IMR-90 (cell line): ENCODE data around the gene ZNF318. TPM values are rescaled to one million over a fixed set of nuclear protein-coding genes. Genes with fewer than 3 reads are reported as not detected.
"Not testable (repeated sequence)": the region's sequence is repeated elsewhere in the genome, so short reads cannot be mapped to it uniquely, and the experiment has no call there.

ENCODE experiments used
- ATAC-seq: fragments of 200-7000 bp; cut with Tn5 transposase; 2 replicates; pipeline ENCODE4 v1.9.1; 2020; ENCODE audit warnings: low read depth, mild to moderate bottlenecking, moderate library complexity
- BruUV-seq: library from RNA; stranded (reverse); fragments of 400-500 nt; replicated peaks from 2 replicates; lab custom pipeline; 2021; lab: Mats Ljungman, UMichigan
- CTCF ChIA-PET: fragments of 300-600 bp; formaldehyde crosslinking; extraction: SDS; loops from one replicate; lab custom pipeline; 2021; ENCODE audit warnings: antibody characterized with exemption; lab: Yijun Ruan, JAX
- POLR2A ChIA-PET: fragments of 300-600 bp; sonication (Branson Sonifier 250); formaldehyde crosslinking; loops from one replicate; lab custom pipeline; 2022; ENCODE audit warnings: antibody characterized with exemption; ENCODE audit not compliant: unreplicated experiment; lab: Charles Lee
- DNase-seq: peaks from one replicate; pipeline ENCODE4 v3.0.0; 2013
- H2AFZ ChIP-seq: replicated peaks from 2 replicates; pipeline ENCODE3; 2013; ENCODE audit warnings: low read length, mild to moderate bottlenecking; ENCODE audit not compliant: poor library complexity
- H2AK5ac ChIP-seq: 2 replicates; pipeline ENCODE4 v1.6.1; 2013; ENCODE audit warnings: low read depth, low read length, inconsistent platforms
- H2AK9ac ChIP-seq: replicated peaks from 2 replicates; pipeline ENCODE3; 2013; ENCODE audit warnings: mild to moderate bottlenecking, low read depth, low read length, moderate library complexity; ENCODE audit not compliant: poor library complexity
- H2BK120ac ChIP-seq: 2 replicates; pipeline ENCODE4 v1.6.1; 2013; ENCODE audit warnings: low read depth, low read length, inconsistent platforms
- H2BK15ac ChIP-seq: 3 replicates; pipeline ENCODE4 v1.6.1; 2013; ENCODE audit warnings: low read depth, low read length, inconsistent platforms
- H2BK20ac ChIP-seq: 2 replicates; pipeline ENCODE4 v1.6.1; 2013; ENCODE audit warnings: low read depth, mild to moderate bottlenecking, inconsistent platforms, low read length, moderate library complexity
- H2BK5ac ChIP-seq: 2 replicates; pipeline ENCODE4 v1.6.1; 2013; ENCODE audit warnings: mild to moderate bottlenecking, low read depth, low read length, inconsistent platforms; ENCODE audit not compliant: poor library complexity, severe bottlenecking
- H3K14ac ChIP-seq: replicated peaks from 2 replicates; pipeline ENCODE4 v1.6.1; 2013; ENCODE audit warnings: low read depth, low read length, inconsistent platforms
- H3K18ac ChIP-seq: 2 replicates; pipeline ENCODE4 v1.6.1; 2013; ENCODE audit warnings: low read depth, low read length, control low read depth
- H3K23ac ChIP-seq: 2 replicates; pipeline ENCODE4 v1.6.1; 2013; ENCODE audit warnings: low read depth, low read length, inconsistent platforms
- H3K27ac ChIP-seq: 2 replicates; pipeline ENCODE4 v1.5.1; 2013; ENCODE audit warnings: mild to moderate bottlenecking, control low read depth, low read length; ENCODE audit not compliant: insufficient read depth
- H3K27me3 ChIP-seq: 2 replicates; pipeline ENCODE4 v1.6.1; 2013; ENCODE audit warnings: low read length; ENCODE audit not compliant: control insufficient read depth, insufficient read depth
- H3K36me3 ChIP-seq: 2 replicates; pipeline ENCODE4 v1.6.1; 2013; ENCODE audit warnings: low read length, mixed read lengths; ENCODE audit not compliant: control insufficient read depth, insufficient read depth
- H3K4ac ChIP-seq: 2 replicates; pipeline ENCODE4 v1.6.1; 2013; ENCODE audit warnings: low read depth, low read length, inconsistent platforms
- H3K4me1 ChIP-seq: 2 replicates; pipeline ENCODE4 v1.6.1; 2013; ENCODE audit warnings: low read length, mixed read lengths; ENCODE audit not compliant: control insufficient read depth, insufficient read depth
- H3K4me2 ChIP-seq: 2 replicates; pipeline ENCODE4 v1.6.1; 2013; ENCODE audit warnings: low read depth, mild to moderate bottlenecking, control low read depth, low read length, moderate library complexity
- H3K4me3 ChIP-seq: 2 replicates; pipeline ENCODE4 v1.5.1; 2013; ENCODE audit warnings: low read depth, mild to moderate bottlenecking, control low read depth, low read length, moderate library complexity; ENCODE audit not compliant: insufficient read depth
- H3K56ac ChIP-seq: 2 replicates; pipeline ENCODE4 v1.6.1; 2013; ENCODE audit warnings: low read length, inconsistent platforms; ENCODE audit not compliant: insufficient read depth; ENCODE audit errors: extremely low read depth
- H3K79me1 ChIP-seq, 2 experiments: 2 replicates each; pipeline ENCODE4 v1.6.1; 2013; ENCODE audit warnings: low read length in 2 of 2, inconsistent platforms in 1 of 2, low read depth in 1 of 2
- H3K9ac ChIP-seq: 2 replicates; pipeline ENCODE4 v1.6.1; 2013; ENCODE audit warnings: low read depth, low read length, control low read depth
- H3K9me1 ChIP-seq: 2 replicates; pipeline ENCODE4 v1.6.1; 2013; ENCODE audit warnings: low read length, inconsistent platforms; ENCODE audit not compliant: insufficient read depth
- H3K9me3 ChIP-seq: 2 replicates; pipeline ENCODE4 v1.6.1; 2013; ENCODE audit warnings: low read length; ENCODE audit not compliant: control insufficient read depth, insufficient read depth
- H4K20me1 ChIP-seq: 2 replicates; pipeline ENCODE4 v1.6.1; 2013; ENCODE audit warnings: low read length, inconsistent platforms; ENCODE audit not compliant: insufficient read depth
- H4K5ac ChIP-seq: 2 replicates; pipeline ENCODE4 v1.6.1; 2013; ENCODE audit warnings: mild to moderate bottlenecking, low read depth, low read length, control low read depth
- H4K8ac ChIP-seq, 2 experiments: 2 replicates each; pipeline ENCODE4 v1.6.1; 2013; ENCODE audit warnings: low read depth in 2 of 2, low read length in 2 of 2, control low read depth in 1 of 2, inconsistent platforms in 1 of 2
- H4K91ac ChIP-seq: 2 replicates; pipeline ENCODE4 v1.6.1; 2013; ENCODE audit warnings: low read depth, low read length, inconsistent platforms; ENCODE audit not compliant: insufficient read depth
- MAFK ChIP-seq: IDR thresholded peaks from 2 replicates; pipeline ENCODE4 v1.6.1; 2012; ENCODE audit warnings: low read depth, low read length, improper control_type of control experiment
- WGBS, 2 experiments: methylation state at CpG; one replicate each; pipeline versions ENCODE4 v1.1.5 to v1.1.7; 2013; ENCODE audit warnings: missing lambda C conversion rate in 2 of 2; ENCODE audit not compliant: insufficient read length in 1 of 2; ENCODE audit errors: extremely low coverage in 2 of 2; 5-methylcytosine and 5-hydroxymethylcytosine counted together
- dilution Hi-C: fragments of 300-500 bp; cut with HindIII; formaldehyde crosslinking; loops from one replicate; pipeline ENCODE4 v1.14.3; 2018; ENCODE audit warnings: low sequenced_read_pairs; ENCODE audit not compliant: unreplicated experiment
- in situ Hi-C: fragments of 300-500 bp; cut with MboI; formaldehyde crosslinking; loops from 3 replicates; pipeline ENCODE4 v1.14.3; 2019; ENCODE audit warnings: low sequenced_read_pairs, inconsistent platforms, mixed read lengths
- intact Hi-C: fragments of 100-400 bp; cut with micrococcal nuclease; formaldehyde crosslinking; loops from 2 replicates; pipeline ENCODE4 v1.10.0; 2022
- polyA plus RNA-seq, 3 experiments: library from polyadenylated mRNA; depleted of rRNA; stranded (reverse); fragments of >200 nt; gene quantifications; 2 replicates each; pipeline ENCODE4 v1.2.3, GENCODE V29; 2012; ENCODE audit warnings: low replicate concordance in 1 of 3
- total RNA-seq: library from RNA; depleted of rRNA; stranded (reverse); fragments of >200 nt; gene quantifications from 2 replicates; pipeline ENCODE4 v1.2.3, GENCODE V29; 2012

ZNF318 gene
- total and polyA plus RNA-seq, 2 of the 4 experiments (the other 2 are of a cell fraction), result 5.7 to 6.6 TPM

DNA sequence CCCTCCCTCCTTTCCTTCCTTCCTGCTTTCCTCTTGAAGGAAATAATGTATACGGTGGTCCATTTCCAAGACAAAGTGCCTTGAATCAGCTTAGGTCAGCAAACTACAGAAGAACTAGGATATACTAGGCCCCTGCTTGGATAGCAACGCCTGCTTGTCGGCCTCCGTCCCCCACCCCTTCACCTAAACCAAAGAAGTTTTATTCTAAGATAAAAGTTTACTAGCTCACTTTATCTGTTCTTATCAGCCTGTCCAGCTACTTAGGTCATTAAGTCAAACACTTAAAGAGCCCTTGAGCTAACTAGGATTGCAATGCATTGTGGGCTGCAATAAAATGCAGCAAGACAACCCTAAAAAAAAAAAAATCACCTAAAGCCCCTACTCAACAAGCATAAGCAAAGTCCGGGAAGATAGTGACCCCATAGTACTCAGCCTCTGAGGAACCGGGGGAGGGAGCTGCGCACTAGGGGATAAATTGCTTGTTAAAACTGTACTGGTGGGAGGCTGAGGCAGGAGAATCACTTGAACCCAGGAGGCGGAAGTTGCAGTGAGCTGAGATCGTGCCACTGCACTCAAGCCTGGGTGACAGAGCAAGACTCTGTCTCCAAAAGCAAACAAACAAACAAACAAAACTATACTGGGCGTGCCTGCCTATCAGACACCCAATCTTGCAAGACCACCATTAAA is 21.4 kb upstream of the ZNF318 start:
- H3K9ac ChIP-seq, H2AK5ac ChIP-seq, H2AK9ac ChIP-seq, H3K79me1 ChIP-seq, H2BK15ac ChIP-seq, H2BK20ac ChIP-seq, dilution Hi-C loops, intact Hi-C loops, H3K14ac ChIP-seq, H3K4me1 ChIP-seq, H4K91ac ChIP-seq, H3K36me3 ChIP-seq, H4K8ac ChIP-seq, H2BK5ac ChIP-seq, H2AFZ ChIP-seq, H4K5ac ChIP-seq, H3K56ac ChIP-seq, H3K9me1 ChIP-seq, ATAC-seq, H4K20me1 ChIP-seq, H2BK120ac ChIP-seq, H3K23ac ChIP-seq, POLR2A ChIA-PET, H3K4ac ChIP-seq, H3K9me3 ChIP-seq, DNase-seq, H3K18ac ChIP-seq, H3K4me3 ChIP-seq, in situ Hi-C loops, H3K27ac ChIP-seq, BruUV-seq, H3K4me2 ChIP-seq, CTCF ChIA-PET: not testable (repeated sequence)
- WGBS, 2 experiments, result no CpG with 5 or more reads among the region's 10 CpGs
- 0 out of 2 replicates have a peak, but pooled peaks have one; percentile 39 for TF ChIP-seq MAFK
- H3K27me3 ChIP-seq, result peaks cover 31% of the 10 kb centered on the region
